Transverse colon (tissue), 3 donors: ENCODE data around the gene UQCRH.
"Not testable (repeated sequence)": the region's sequence is repeated elsewhere in the genome, so short reads cannot be mapped to it uniquely, and the experiment has no call there.

Source experiments
- POLR2A ChIP-seq: fragments of 450-650 bp; IDR thresholded peaks from one replicate; pipeline ENCODE4 v1.6.1; 2016; ENCODE audit warnings: antibody characterized with exemption, mild to moderate bottlenecking, moderate library complexity
- TF ChIP-seq, protein P1 (sequence below), 5 experiments: fragments of 200-600 bp in 3 of 5; fragments of 450-650 bp in 2 of 5; sonication (generic) in 3 of 5; IDR thresholded peaks; 1 replicate in 2 of 5; 2 replicates in 3 of 5; pipeline ENCODE4 v1.5.1; 2016 to 2017; ENCODE audit warnings: antibody characterized with exemption in 5 of 5, inconsistent platforms in 3 of 5, mild to moderate bottlenecking in 2 of 5, moderate library complexity in 1 of 5

- TF ChIP-seq POLR2A, result not testable (repeated sequence)
- TF ChIP-seq, protein P1, sequence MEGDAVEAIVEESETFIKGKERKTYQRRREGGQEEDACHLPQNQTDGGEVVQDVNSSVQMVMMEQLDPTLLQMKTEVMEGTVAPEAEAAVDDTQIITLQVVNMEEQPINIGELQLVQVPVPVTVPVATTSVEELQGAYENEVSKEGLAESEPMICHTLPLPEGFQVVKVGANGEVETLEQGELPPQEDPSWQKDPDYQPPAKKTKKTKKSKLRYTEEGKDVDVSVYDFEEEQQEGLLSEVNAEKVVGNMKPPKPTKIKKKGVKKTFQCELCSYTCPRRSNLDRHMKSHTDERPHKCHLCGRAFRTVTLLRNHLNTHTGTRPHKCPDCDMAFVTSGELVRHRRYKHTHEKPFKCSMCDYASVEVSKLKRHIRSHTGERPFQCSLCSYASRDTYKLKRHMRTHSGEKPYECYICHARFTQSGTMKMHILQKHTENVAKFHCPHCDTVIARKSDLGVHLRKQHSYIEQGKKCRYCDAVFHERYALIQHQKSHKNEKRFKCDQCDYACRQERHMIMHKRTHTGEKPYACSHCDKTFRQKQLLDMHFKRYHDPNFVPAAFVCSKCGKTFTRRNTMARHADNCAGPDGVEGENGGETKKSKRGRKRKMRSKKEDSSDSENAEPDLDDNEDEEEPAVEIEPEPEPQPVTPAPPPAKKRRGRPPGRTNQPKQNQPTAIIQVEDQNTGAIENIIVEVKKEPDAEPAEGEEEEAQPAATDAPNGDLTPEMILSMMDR (IDR thresholded peaks at IDR 0.05), result not testable (repeated sequence)
Measured at GRCh38 chr1:46331786-46332540, 28.5 kb downstream of the UQCRH start.
